Spleen (tissue), 11 donors: ENCODE data around the gene RIC8A. TPM values are rescaled to one million over a fixed set of nuclear protein-coding genes. Genes with fewer than 3 reads are reported as not detected.

Experiments used
- DNase-seq: peaks from one replicate; pipeline ENCODE4 v3.0.0-alpha.2; 2020
- H3K27ac ChIP-seq, 8 donors: fragments of 200-600 bp; sonication (generic) in 7 of 8; 1 replicate in 4 of 8; 2 replicates in 4 of 8; pipeline versions ENCODE4 v1.5.0 to v1.8.0; 2016 to 2021; ENCODE audit warnings: inconsistent platforms in 4 of 8, mild to moderate bottlenecking in 4 of 8, moderate library complexity in 1 of 8
- H3K27me3 ChIP-seq, 7 donors: fragments of 200-600 bp; sonication (generic) in 6 of 7; replicated peaks in 1 of 7; 1 replicate in 4 of 7; 2 replicates in 3 of 7; pipeline versions ENCODE4 v1.5.0 to v1.8.0; 2016 to 2021; ENCODE audit warnings: inconsistent platforms in 3 of 7, mild to moderate bottlenecking in 1 of 7
- H3K36me3 ChIP-seq, 6 donors: fragments of 200-600 bp; sonication (generic) in 5 of 6; 1 replicate in 4 of 6; 2 replicates in 2 of 6; pipeline versions ENCODE4 v1.5.0 to v1.8.0; 2016 to 2021; ENCODE audit warnings: inconsistent platforms in 2 of 6
- H3K4me1 ChIP-seq, 6 donors: fragments of 200-600 bp; sonication (generic) in 5 of 6; 1 replicate in 3 of 6; 2 replicates in 3 of 6; pipeline versions ENCODE4 v1.5.0 to v1.8.0; 2016 to 2021; ENCODE audit warnings: inconsistent platforms in 3 of 6
- H3K4me3 ChIP-seq, 8 donors: fragments of 200-600 bp; sonication (generic) in 7 of 8; 1 replicate in 4 of 8; 2 replicates in 4 of 8; pipeline versions ENCODE4 v1.5.0 to v1.8.0; 2016 to 2021; ENCODE audit warnings: inconsistent platforms in 4 of 8, mild to moderate bottlenecking in 4 of 8, moderate library complexity in 2 of 8
- H3K9me3 ChIP-seq, 8 donors: fragments of 200-600 bp; sonication (generic) in 7 of 8; 1 replicate in 4 of 8; 2 replicates in 4 of 8; pipeline versions ENCODE4 v1.5.0 to v1.8.0; 2016 to 2021; ENCODE audit warnings: inconsistent platforms in 4 of 8
- POLR2A ChIP-seq, 3 donors: fragments of 450-650 bp; IDR thresholded peaks; one replicate each; pipeline ENCODE4 v1.5.1; 2017; ENCODE audit warnings: antibody characterized with exemption in 3 of 3, mild to moderate bottlenecking in 1 of 3
- POLR2AphosphoS5 ChIP-seq, 3 donors: sonication (generic); formaldehyde crosslinking; IDR thresholded peaks; one replicate each; pipeline ENCODE4 v1.5.1; 2017; ENCODE audit warnings: antibody characterized with exemption in 3 of 3
- WGBS, 5 donors: extraction: QIAGEN DNeasy Blood & Tissue Kit in 3 of 5; methylation state at CpG; one replicate each; pipeline versions ENCODE4 v1.1.5 to v1.1.7; 2013 to 2018; 5-methylcytosine and 5-hydroxymethylcytosine counted together
- intact Hi-C: fragments of 100-400 bp; cut with DNase I; formaldehyde crosslinking; loops from one replicate; pipeline ENCODE4 v1.15.0; 2023; ENCODE audit warnings: low total_unique reads
- polyA plus RNA-seq, 3 donors: library from polyadenylated mRNA; stranded (reverse); fragments of 200-250 nt; gene quantifications; one replicate each; pipeline ENCODE4 v1.2.1, GENCODE V29; 2013
- total RNA-seq, 7 donors: library from RNA; depleted of rRNA in 3 of 7; stranded (reverse); fragments of >200 nt in 3 of 7; fragmentation: NEBNext Ultra II Directional in 4 of 7; extraction: Animal tissue kit (Norgen Biotek cat#: 25700) in 4 of 7; gene quantifications; one replicate each; pipeline versions ENCODE4 v1.1.0 to v1.2.1, GENCODE V29; 2016 to 2021
- TF ChIP-seq, protein P1 (sequence below), 11 experiments: fragments of 200-600 bp in 7 of 11; fragments of 450-650 bp in 4 of 11; sonication (generic) in 4 of 11; IDR thresholded peaks in 8 of 11; conservative IDR thresholded peaks in 3 of 11; 1 replicate in 7 of 11; 2 replicates in 4 of 11; pipeline versions ENCODE4 v1.4.0 to v1.8.0; 2016 to 2021; ENCODE audit warnings: antibody characterized with exemption in 11 of 11, inconsistent platforms in 4 of 11, mild to moderate bottlenecking in 1 of 11
- donor health status: healthy with polysubstance abuse.
- donor health status: DM: no; HTN: no; CAD: no; lungs with moderate emphysema.
- donor health status: DM: no; HTN: no; CAD: no.
- donor health status: Bipolar disorder and iron deficiency.
- donor health status: healthy.
- donor health status: DM: no; HTN: no; CAD: no.
- donor health status: DM: yes; HTN: yes; CAD: no.

The RIC8A gene
- total and polyA plus RNA-seq, 10 donors: 38.6 to 141 (median 79.6) TPM

- Histone ChIP-seq H3K9me3 (no peaks in the 10 kb centered on the region), H3K27me3 (no peaks in the 10 kb centered on the region), H3K4me1 (no peaks in the 10 kb centered on the region), H3K36me3 (peaks cover 0 to 43% (median 7%) of the 10 kb centered on the region in 6 donors), H3K27ac (no peak overlapping the region), H3K4me3 (no peak overlapping the region)
- WGBS, 5 donors: 86 to 96% (median 91%) methylated on average over 6 of the region's 6 CpGs
- TF ChIP-seq POLR2AphosphoS5 (IDR thresholded peaks at IDR 0.05) (no peak), POLR2A (IDR thresholded peaks at IDR 0.05) (no peak)
- TF ChIP-seq, protein P1, sequence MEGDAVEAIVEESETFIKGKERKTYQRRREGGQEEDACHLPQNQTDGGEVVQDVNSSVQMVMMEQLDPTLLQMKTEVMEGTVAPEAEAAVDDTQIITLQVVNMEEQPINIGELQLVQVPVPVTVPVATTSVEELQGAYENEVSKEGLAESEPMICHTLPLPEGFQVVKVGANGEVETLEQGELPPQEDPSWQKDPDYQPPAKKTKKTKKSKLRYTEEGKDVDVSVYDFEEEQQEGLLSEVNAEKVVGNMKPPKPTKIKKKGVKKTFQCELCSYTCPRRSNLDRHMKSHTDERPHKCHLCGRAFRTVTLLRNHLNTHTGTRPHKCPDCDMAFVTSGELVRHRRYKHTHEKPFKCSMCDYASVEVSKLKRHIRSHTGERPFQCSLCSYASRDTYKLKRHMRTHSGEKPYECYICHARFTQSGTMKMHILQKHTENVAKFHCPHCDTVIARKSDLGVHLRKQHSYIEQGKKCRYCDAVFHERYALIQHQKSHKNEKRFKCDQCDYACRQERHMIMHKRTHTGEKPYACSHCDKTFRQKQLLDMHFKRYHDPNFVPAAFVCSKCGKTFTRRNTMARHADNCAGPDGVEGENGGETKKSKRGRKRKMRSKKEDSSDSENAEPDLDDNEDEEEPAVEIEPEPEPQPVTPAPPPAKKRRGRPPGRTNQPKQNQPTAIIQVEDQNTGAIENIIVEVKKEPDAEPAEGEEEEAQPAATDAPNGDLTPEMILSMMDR (IDR thresholded peaks at IDR 0.05 in 8 of 11, conservative IDR thresholded peaks at IDR 0.05 in 3 of 11): no peak
- DNase-seq: no peak
- intact Hi-C loops: no loop called here
Observed at GRCh38 chr11:227824-228379, 20.4 kb downstream of the RIC8A start.

- peaks cover 3 to 10% (median 8%) of the 10 kb centered on the region in 6 donors for H3K4me1 ChIP-seq
- no peak for DNase-seq
- peaks cover 0 to 33% (median 3%) of the 10 kb centered on the region in 6 donors for H3K36me3 ChIP-seq
- intact Hi-C loops: no loop called here
- TF ChIP-seq POLR2AphosphoS5 (IDR thresholded peaks at IDR 0.05) (no peak), POLR2A (IDR thresholded peaks at IDR 0.05) (no peak)
- TF ChIP-seq, protein P1 (IDR thresholded peaks at IDR 0.05 in 8 of 11, conservative IDR thresholded peaks at IDR 0.05 in 3 of 11): no peak
- H3K27ac ChIP-seq: no peak overlapping the region
- H3K9me3 ChIP-seq: no peaks in the 10 kb centered on the region
- 94 to 98% (median 95%) methylated on average over 10 of the region's 10 CpGs for WGBS, 5 donors
- H3K27me3 ChIP-seq: no peaks in the 10 kb centered on the region
- H3K4me3 ChIP-seq: no peak overlapping the region
Observed at GRCh38 chr11:230431-230830, 22.9 kb downstream of the RIC8A start.

DNA sequence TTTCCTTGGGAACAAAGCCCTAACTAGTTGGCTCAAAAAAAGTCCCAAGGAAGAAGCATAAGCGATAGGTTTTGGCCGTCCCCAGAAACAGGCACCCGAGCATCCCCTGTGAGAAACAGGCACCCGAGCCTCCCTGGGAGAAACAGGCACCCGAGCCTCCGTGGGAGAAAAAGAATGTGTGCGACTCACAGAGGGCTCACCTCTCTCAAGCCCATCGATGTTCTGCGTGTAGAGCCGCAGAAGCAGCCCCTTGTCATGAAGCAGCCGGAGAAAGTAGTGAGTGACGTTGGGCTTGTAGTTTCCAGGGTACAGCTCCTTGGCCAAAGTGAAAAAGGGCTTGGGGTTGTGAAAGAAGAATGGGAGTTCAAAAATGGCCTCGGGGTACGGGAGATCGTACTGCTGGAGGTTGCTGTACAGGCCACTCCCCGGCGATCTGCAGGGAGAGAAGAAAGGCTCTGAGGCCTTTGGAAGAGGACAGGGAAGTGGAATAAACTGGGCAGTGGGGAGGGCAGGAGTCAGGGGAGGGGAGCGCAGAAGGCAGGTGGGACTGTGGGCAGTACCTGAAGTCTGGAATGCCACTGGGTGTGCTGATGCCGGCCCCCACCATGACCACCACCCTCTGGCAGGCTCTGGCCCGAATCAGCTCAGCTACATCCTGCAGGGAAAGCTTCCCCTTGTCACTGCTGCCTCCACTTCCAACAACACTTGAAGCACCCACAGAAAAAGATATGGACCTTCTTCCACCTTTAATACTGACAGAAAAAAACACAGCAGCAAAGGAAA lies 25.5 kb downstream of the RIC8A start:
- no peaks in the 10 kb centered on the region for H3K27me3 ChIP-seq
- peaks cover 12 to 24% (median 21%) of the 10 kb centered on the region in 6 donors for H3K4me1 ChIP-seq
- no peak overlapping the region for H3K27ac ChIP-seq
- H3K4me3 ChIP-seq: no peak overlapping the region
- no peaks in the 10 kb centered on the region for H3K9me3 ChIP-seq
- intact Hi-C loops: no loop called here
- no peak for TF ChIP-seq POLR2AphosphoS5 (IDR thresholded peaks at IDR 0.05)
- TF ChIP-seq, protein P1 (IDR thresholded peaks at IDR 0.05 in 8 of 11, conservative IDR thresholded peaks at IDR 0.05 in 3 of 11): no peak
- TF ChIP-seq POLR2A (IDR thresholded peaks at IDR 0.05): no peak
- WGBS, 5 donors: 90 to 95% (median 93%) methylated on average over 20 of the region's 20 CpGs
- H3K36me3 ChIP-seq: peaks cover 0 to 27% (median 3%) of the 10 kb centered on the region in 6 donors
- no peak for DNase-seq

DNA sequence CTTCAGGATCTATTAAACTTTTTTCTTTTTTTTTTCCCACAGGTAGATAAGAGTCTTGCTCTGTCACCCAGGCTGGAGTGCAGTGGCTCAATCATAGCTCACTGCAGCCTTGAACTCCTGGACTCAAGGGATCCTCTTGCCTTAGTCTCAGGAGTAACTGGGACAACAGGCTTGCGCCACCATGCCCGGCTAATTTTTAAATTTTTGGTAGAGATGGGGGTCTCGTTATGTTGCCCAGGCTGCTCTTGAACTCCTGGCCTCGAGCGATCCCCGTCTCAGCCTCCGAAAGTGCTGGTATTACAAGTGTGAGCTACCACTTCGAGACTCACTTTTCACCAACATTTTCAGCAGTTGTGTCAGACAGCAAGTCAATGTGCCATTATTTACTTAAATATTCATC lies 27.7 kb downstream of the RIC8A start:
- no peak for DNase-seq
- Histone ChIP-seq H3K27ac (peak overlapping the region in 4 of 8 donors; percentile 97 to 99 (median 98)), H3K4me1 (peaks cover 21 to 44% (median 37%) of the 10 kb centered on the region in 6 donors), H3K4me3 (peak overlapping the region in 5 of 8 donors; percentile 71 to 99 (median 92)), H3K9me3 (no peaks in the 10 kb centered on the region), H3K36me3 (peaks cover 0 to 26% (median 10%) of the 10 kb centered on the region in 6 donors), H3K27me3 (no peaks in the 10 kb centered on the region)
- WGBS, 5 donors: 82 to 90% (median 87%) methylated on average over 8 of the region's 8 CpGs
- intact Hi-C loops: no loop called here
- TF ChIP-seq, protein P1 (IDR thresholded peaks at IDR 0.05 in 8 of 11, conservative IDR thresholded peaks at IDR 0.05 in 3 of 11): no peak
- TF ChIP-seq POLR2A (IDR thresholded peaks at IDR 0.05) (no peak), POLR2AphosphoS5 (IDR thresholded peaks at IDR 0.05) (no peak)
